Measurements from ENCODE around the gene PFAS. TPM values are rescaled to one million over a fixed set of nuclear protein-coding genes. Genes with fewer than 3 reads are reported as not detected.

Gene PFAS
- total and polyA plus RNA-seq, 2 experiments from 2014 or later, result 96.1 to 168 TPM

DNA sequence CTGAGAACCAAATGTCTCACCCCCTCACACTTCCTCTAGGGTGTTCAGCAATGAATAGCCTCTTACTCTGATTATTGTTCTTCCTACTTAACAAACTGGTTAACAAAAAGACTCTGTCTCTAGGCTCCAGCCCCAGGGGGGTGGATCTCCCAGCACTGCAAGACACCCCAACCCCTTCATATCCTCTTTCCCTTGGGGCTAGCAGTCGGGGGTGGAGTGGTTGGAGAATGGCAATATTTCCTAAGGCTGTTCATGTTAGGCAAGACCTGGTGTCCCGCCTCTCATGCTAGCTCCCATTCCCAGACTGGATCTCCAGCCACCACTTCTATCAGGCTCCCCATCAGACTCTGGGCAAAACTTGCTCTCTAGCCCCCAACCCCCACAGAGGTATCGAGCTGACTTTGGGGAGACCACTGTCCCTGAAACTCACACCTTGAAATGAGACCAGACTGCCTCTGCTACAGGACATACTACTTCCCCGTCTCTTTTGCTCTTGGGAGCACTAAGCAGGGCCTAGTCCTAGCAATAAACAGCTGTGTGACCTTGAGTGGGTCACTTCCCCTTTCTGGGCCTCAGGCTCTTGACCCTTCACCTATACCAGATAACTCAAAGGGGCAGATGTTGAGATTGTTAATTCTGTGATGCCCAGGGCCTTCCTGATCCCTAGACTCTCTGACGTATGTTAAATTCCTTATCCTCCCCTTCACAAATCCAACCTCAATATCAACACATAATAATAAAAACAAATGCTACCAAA is 43.7 kb downstream of the PFAS start:
- DNase-seq (ENCODE audit: low spot score), result no peak
- H3K4me1 ChIP-seq (ENCODE audit: insufficient read depth), result peaks cover 13% of the 10 kb centered on the region; the same call in 1 of the 2 replicates
- no peak overlapping the region for H3K4me2 ChIP-seq
- peaks cover 4% of the 10 kb centered on the region; the same call in 1 of the 2 replicates for H3K9me2 ChIP-seq (ENCODE audit: insufficient read depth)
- no peaks in the 10 kb centered on the region for H3K79me2 ChIP-seq (replicated peaks; ENCODE audit: insufficient read depth)
- TF ChIP-seq, protein P1, sequence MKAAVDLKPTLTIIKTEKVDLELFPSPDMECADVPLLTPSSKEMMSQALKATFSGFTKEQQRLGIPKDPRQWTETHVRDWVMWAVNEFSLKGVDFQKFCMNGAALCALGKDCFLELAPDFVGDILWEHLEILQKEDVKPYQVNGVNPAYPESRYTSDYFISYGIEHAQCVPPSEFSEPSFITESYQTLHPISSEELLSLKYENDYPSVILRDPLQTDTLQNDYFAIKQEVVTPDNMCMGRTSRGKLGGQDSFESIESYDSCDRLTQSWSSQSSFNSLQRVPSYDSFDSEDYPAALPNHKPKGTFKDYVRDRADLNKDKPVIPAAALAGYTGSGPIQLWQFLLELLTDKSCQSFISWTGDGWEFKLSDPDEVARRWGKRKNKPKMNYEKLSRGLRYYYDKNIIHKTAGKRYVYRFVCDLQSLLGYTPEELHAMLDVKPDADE (IDR thresholded peaks at IDR 0.05), result no peak
- no peak for TF ChIP-seq STAT1 (IDR thresholded peaks at IDR 0.05; ENCODE audit: unreplicated experiment)
- TF ChIP-seq CREB1 (CRISPR knock-in tag; IDR thresholded peaks at IDR 0.05; ENCODE audit: low read depth), result no peak
- no peak for TF ChIP-seq ZNF331 (CRISPR knock-in tag; IDR thresholded peaks at IDR 0.05; ENCODE audit: low read depth)
- no peak for TF ChIP-seq EZH2 (IDR thresholded peaks at IDR 0.05; ENCODE audit: low read depth, unreplicated experiment)
- TF ChIP-seq JUNB (IDR thresholded peaks at IDR 0.05; ENCODE audit: unreplicated experiment), result no peak
- TF ChIP-seq, protein P2, sequence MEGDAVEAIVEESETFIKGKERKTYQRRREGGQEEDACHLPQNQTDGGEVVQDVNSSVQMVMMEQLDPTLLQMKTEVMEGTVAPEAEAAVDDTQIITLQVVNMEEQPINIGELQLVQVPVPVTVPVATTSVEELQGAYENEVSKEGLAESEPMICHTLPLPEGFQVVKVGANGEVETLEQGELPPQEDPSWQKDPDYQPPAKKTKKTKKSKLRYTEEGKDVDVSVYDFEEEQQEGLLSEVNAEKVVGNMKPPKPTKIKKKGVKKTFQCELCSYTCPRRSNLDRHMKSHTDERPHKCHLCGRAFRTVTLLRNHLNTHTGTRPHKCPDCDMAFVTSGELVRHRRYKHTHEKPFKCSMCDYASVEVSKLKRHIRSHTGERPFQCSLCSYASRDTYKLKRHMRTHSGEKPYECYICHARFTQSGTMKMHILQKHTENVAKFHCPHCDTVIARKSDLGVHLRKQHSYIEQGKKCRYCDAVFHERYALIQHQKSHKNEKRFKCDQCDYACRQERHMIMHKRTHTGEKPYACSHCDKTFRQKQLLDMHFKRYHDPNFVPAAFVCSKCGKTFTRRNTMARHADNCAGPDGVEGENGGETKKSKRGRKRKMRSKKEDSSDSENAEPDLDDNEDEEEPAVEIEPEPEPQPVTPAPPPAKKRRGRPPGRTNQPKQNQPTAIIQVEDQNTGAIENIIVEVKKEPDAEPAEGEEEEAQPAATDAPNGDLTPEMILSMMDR (conservative IDR thresholded peaks at IDR 0.05; ENCODE audit: low read depth in 2 of 2), result no peak
- TF ChIP-seq, protein P3, sequence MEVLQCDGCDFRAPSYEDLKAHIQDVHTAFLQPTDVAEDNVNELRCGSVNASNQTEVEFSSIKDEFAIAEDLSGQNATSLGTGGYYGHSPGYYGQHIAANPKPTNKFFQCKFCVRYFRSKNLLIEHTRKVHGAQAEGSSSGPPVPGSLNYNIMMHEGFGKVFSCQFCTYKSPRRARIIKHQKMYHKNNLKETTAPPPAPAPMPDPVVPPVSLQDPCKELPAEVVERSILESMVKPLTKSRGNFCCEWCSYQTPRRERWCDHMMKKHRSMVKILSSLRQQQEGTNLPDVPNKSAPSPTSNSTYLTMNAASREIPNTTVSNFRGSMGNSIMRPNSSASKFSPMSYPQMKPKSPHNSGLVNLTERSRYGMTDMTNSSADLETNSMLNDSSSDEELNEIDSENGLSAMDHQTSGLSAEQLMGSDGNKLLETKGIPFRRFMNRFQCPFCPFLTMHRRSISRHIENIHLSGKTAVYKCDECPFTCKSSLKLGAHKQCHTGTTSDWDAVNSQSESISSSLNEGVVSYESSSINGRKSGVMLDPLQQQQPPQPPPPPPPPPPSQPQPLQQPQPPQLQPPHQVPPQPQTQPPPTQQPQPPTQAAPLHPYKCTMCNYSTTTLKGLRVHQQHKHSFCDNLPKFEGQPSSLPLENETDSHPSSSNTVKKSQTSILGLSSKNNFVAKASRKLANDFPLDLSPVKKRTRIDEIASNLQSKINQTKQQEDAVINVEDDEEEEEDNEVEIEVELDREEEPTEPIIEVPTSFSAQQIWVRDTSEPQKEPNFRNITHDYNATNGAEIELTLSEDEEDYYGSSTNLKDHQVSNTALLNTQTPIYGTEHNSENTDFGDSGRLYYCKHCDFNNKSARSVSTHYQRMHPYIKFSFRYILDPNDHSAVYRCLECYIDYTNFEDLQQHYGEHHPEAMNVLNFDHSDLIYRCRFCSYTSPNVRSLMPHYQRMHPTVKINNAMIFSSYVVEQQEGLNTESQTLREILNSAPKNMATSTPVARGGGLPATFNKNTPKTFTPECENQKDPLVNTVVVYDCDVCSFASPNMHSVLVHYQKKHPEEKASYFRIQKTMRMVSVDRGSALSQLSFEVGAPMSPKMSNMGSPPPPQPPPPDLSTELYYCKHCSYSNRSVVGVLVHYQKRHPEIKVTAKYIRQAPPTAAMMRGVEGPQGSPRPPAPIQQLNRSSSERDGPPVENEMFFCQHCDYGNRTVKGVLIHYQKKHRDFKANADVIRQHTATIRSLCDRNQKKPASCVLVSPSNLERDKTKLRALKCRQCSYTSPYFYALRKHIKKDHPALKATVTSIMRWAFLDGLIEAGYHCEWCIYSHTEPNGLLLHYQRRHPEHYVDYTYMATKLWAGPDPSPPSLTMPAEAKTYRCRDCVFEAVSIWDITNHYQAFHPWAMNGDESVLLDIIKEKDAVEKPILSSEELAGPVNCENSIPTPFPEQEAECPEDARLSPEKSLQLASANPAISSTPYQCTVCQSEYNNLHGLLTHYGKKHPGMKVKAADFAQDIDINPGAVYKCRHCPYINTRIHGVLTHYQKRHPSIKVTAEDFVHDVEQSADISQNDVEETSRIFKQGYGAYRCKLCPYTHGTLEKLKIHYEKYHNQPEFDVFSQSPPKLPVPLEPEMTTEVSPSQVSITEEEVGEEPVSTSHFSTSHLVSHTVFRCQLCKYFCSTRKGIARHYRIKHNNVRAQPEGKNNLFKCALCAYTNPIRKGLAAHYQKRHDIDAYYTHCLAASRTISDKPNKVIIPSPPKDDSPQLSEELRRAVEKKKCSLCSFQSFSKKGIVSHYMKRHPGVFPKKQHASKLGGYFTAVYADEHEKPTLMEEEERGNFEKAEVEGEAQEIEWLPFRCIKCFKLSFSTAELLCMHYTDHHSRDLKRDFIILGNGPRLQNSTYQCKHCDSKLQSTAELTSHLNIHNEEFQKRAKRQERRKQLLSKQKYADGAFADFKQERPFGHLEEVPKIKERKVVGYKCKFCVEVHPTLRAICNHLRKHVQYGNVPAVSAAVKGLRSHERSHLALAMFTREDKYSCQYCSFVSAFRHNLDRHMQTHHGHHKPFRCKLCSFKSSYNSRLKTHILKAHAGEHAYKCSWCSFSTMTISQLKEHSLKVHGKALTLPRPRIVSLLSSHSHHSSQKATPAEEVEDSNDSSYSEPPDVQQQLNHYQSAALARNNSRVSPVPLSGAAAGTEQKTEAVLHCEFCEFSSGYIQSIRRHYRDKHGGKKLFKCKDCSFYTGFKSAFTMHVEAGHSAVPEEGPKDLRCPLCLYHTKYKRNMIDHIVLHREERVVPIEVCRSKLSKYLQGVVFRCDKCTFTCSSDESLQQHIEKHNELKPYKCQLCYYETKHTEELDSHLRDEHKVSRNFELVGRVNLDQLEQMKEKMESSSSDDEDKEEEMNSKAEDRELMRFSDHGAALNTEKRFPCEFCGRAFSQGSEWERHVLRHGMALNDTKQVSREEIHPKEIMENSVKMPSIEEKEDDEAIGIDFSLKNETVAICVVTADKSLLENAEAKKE (CRISPR knock-in tag; IDR thresholded peaks at IDR 0.05), result no peak
- TF ChIP-seq EZH2phosphoT487 (IDR thresholded peaks at IDR 0.05; ENCODE audit: unreplicated experiment), result no peak
- TF ChIP-seq NANOG (IDR thresholded peaks at IDR 0.05; ENCODE audit: borderline replicate concordance), result no peak
- no peak for TF ChIP-seq POLR2AphosphoS5 (IDR thresholded peaks at IDR 0.05; ENCODE audit: low read depth)
- TF ChIP-seq, protein P4, sequence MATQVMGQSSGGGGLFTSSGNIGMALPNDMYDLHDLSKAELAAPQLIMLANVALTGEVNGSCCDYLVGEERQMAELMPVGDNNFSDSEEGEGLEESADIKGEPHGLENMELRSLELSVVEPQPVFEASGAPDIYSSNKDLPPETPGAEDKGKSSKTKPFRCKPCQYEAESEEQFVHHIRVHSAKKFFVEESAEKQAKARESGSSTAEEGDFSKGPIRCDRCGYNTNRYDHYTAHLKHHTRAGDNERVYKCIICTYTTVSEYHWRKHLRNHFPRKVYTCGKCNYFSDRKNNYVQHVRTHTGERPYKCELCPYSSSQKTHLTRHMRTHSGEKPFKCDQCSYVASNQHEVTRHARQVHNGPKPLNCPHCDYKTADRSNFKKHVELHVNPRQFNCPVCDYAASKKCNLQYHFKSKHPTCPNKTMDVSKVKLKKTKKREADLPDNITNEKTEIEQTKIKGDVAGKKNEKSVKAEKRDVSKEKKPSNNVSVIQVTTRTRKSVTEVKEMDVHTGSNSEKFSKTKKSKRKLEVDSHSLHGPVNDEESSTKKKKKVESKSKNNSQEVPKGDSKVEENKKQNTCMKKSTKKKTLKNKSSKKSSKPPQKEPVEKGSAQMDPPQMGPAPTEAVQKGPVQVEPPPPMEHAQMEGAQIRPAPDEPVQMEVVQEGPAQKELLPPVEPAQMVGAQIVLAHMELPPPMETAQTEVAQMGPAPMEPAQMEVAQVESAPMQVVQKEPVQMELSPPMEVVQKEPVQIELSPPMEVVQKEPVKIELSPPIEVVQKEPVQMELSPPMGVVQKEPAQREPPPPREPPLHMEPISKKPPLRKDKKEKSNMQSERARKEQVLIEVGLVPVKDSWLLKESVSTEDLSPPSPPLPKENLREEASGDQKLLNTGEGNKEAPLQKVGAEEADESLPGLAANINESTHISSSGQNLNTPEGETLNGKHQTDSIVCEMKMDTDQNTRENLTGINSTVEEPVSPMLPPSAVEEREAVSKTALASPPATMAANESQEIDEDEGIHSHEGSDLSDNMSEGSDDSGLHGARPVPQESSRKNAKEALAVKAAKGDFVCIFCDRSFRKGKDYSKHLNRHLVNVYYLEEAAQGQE (IDR thresholded peaks at IDR 0.05; ENCODE audit: unreplicated experiment), result no peak
- no peak for TF ChIP-seq ZNF114 (CRISPR knock-in tag; IDR thresholded peaks at IDR 0.05)
- Mint-ChIP-seq H3K36me3 (ENCODE audit: low read depth) (no peaks in the 10 kb centered on the region; the same call in 2 of the 3 replicates), H3K27ac (no peak overlapping the region), H3K4me3 (no peak overlapping the region; the same call in 2 of the 3 replicates), H3K27me3 (ENCODE audit: insufficient read depth, low read depth, poor library complexity) (peaks cover 23% of the 10 kb centered on the region), H3K4me1 (peaks cover 25% of the 10 kb centered on the region), H3K9me3 (no peaks in the 10 kb centered on the region; the same call in 2 of the 3 replicates)
- H4K20me1 ChIP-seq (replicated peaks; ENCODE audit: insufficient read depth), result no peaks in the 10 kb centered on the region
- H3K27ac ChIP-seq (ENCODE audit: low read depth), result no peak overlapping the region
- ATAC-seq, result no peak
- H3F3A ChIP-seq (replicated peaks; ENCODE audit: low read depth), result peaks cover 18% of the 10 kb centered on the region; the same call in 1 of the 2 replicates
- H3K4me3 ChIP-seq, result no peak overlapping the region
- H3K36me3 ChIP-seq (ENCODE audit: insufficient read depth), result no peaks in the 10 kb centered on the region
- no peak overlapping the region for H2AFZ ChIP-seq
- no peaks in the 10 kb centered on the region for H3K27me3 ChIP-seq (ENCODE audit: insufficient read depth)

Measured in GM23338 (cell line).